Fibroblast of lung (primary cell): Measurements from ENCODE around the gene FANCI. TPM values are rescaled to one million over a fixed set of nuclear protein-coding genes. Genes with fewer than 3 reads are reported as not detected.
A peak's percentile ranks its signal among the peaks of the same experiment; 100 is the strongest.

ENCODE experiments used
- DNase-seq, 2 donors: peaks; one replicate each; pipeline versions ENCODE4 v3.0.0 to v3.0.0-alpha.2; 2010; ENCODE audit warnings: low read depth in 2 of 2
- H2AFZ ChIP-seq: 2 replicates; pipeline ENCODE4 v1.5.1; 2012; ENCODE audit warnings: low read length, control low read depth, inconsistent platforms
- H3K27ac ChIP-seq: 2 replicates; pipeline ENCODE4 v1.5.1; 2011; ENCODE audit warnings: low read length, control low read depth; ENCODE audit not compliant: insufficient read depth
- H3K27me3 ChIP-seq: 2 replicates; pipeline ENCODE4 v1.5.1; 2011; ENCODE audit warnings: mild to moderate bottlenecking, low read length; ENCODE audit not compliant: control insufficient read depth, insufficient read depth
- H3K36me3 ChIP-seq: 2 replicates; pipeline ENCODE4 v1.5.1; 2011; ENCODE audit warnings: low read length; ENCODE audit not compliant: control insufficient read depth, insufficient read depth
- H3K4me1 ChIP-seq: 2 replicates; pipeline ENCODE4 v1.5.1; 2011; ENCODE audit warnings: low read length; ENCODE audit not compliant: control insufficient read depth, insufficient read depth; ENCODE audit errors: extremely low read depth
- H3K4me2 ChIP-seq: 2 replicates; pipeline ENCODE4 v1.5.1; 2011; ENCODE audit warnings: low read length, control low read depth; ENCODE audit not compliant: insufficient read depth; ENCODE audit errors: extremely low read depth
- H3K4me3 ChIP-seq, 4 experiments: fragments of 200-600 bp in 1 of 4; sonication (generic) in 1 of 4; replicated peaks in 1 of 4; 2 replicates each; pipeline ENCODE4 v1.5.1; 2011 to 2016; ENCODE audit warnings: low read length in 4 of 4, low read depth in 3 of 4, mild to moderate bottlenecking in 3 of 4, control low read depth in 2 of 4, inconsistent platforms in 1 of 4, mixed read lengths in 1 of 4; ENCODE audit not compliant: insufficient read depth in 1 of 4; ENCODE audit errors: control extremely low read depth in 1 of 4
- H3K79me2 ChIP-seq: 2 replicates; pipeline ENCODE4 v1.5.1; 2012; ENCODE audit warnings: mild to moderate bottlenecking, low read length, inconsistent platforms; ENCODE audit not compliant: control insufficient read depth, insufficient read depth
- H3K9ac ChIP-seq: 2 replicates; pipeline ENCODE4 v1.5.1; 2011; ENCODE audit warnings: mild to moderate bottlenecking, low read length, control low read depth; ENCODE audit not compliant: insufficient read depth
- H3K9me3 ChIP-seq: 2 replicates; pipeline ENCODE4 v1.5.1; 2012; ENCODE audit warnings: low read depth, low read length; ENCODE audit not compliant: control insufficient read depth, insufficient read depth
- H4K20me1 ChIP-seq: 2 replicates; pipeline ENCODE4 v1.5.1; 2011; ENCODE audit warnings: low read length; ENCODE audit not compliant: control insufficient read depth, insufficient read depth; ENCODE audit errors: extremely low read depth
- CTCF ChIP-seq, 2 donors: IDR thresholded peaks in 1 of 2; conservative IDR thresholded peaks in 1 of 2; 1 replicate in 1 of 2; 2 replicates in 1 of 2; pipeline ENCODE4 v1.5.1; 2011 to 2012; ENCODE audit warnings: low read length in 2 of 2, control low read depth in 1 of 2, inconsistent platforms in 1 of 2, low read depth in 1 of 2, mild to moderate bottlenecking in 1 of 2
- EZH2 ChIP-seq: IDR thresholded peaks from 2 replicates; pipeline ENCODE4 v1.5.1; 2012; ENCODE audit warnings: low read length, control low read depth, mild to moderate bottlenecking; ENCODE audit errors: missing control alignments
- polyA plus RNA-seq, 2 donors: library from polyadenylated mRNA; depleted of rRNA in 1 of 2; stranded (reverse) in 1 of 2; unstranded in 1 of 2; fragments of >200 nt; gene quantifications; 2 replicates each; pipeline ENCODE4 v1.2.1, GENCODE V29; 2011 to 2012; ENCODE audit warnings: missing spikeins in 1 of 2
- total RNA-seq: library from RNA; depleted of rRNA; stranded (reverse); fragments of >200 nt; gene quantifications from 2 replicates; pipeline ENCODE4 v1.2.1, GENCODE V29; 2014

The FANCI gene
- total and polyA plus RNA-seq, 2 donors (not counting 1 experiment from before 2014, with no cell fraction given) = 12.6 to 13.4 TPM

DNA sequence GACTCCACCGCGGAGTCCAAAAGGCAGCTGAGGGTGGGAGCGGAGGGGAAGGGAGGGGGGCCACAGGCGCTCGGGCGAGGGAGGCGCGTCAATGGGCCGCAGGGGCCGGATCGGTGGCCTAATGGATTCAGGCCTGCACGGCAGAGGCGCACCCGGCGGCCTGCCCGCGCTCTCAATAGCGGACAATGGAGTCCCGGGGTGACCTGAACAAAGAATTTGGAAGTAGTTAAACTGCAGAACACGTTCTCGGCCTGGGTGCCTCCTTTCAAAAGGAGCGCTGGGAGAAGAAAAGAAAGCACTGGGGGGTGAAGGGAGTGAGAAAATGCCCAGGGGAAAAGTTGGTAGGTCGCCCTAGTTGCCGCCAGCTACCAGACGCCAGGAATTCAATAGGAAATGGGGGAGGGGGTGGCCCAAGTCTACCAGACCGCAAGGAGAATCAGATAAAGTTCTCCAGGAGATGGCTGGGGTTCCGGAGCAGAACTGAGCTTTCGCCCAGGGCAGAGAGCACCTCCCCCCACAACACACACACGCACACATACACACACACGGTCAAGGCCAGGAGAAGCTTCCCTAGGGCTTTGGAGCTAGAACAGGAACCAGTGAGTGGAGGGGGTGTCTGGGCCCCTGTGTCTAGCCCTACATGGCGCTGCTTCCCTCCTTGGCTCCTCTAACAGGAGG, 116.7 kb downstream of the FANCI start:
- Histone ChIP-seq H3K9ac (no peak overlapping the region), H3K27ac (no peak overlapping the region), H3K4me3 (no peak overlapping the region), H4K20me1 (no peaks in the 10 kb centered on the region), H3K27me3 (peaks cover 71% of the 10 kb centered on the region), H3K9me3 (no peaks in the 10 kb centered on the region), H3K4me2 (no peak overlapping the region), H3K4me1 (no peaks in the 10 kb centered on the region), H3K79me2 (no peaks in the 10 kb centered on the region), H3K36me3 (no peaks in the 10 kb centered on the region), H2AFZ (no peak overlapping the region)
- no peak for DNase-seq
- no peak for TF ChIP-seq CTCF (conservative IDR thresholded peaks at IDR 0.05 in 1 of 2, IDR thresholded peaks at IDR 0.05 in 1 of 2; ENCODE audit: low read depth in 1 of 2, low read length in 2 of 2)
- peak; percentile 82 for TF ChIP-seq EZH2

GRCh38 chr15:89361451-89362202, 117.8 kb downstream of the FANCI start:
- H3K9ac ChIP-seq = no peak overlapping the region
- no peak overlapping the region for H3K4me2 ChIP-seq
- H3K79me2 ChIP-seq = no peaks in the 10 kb centered on the region
- H3K9me3 ChIP-seq = no peaks in the 10 kb centered on the region
- TF ChIP-seq CTCF (conservative IDR thresholded peaks at IDR 0.05 in 1 of 2, IDR thresholded peaks at IDR 0.05 in 1 of 2; ENCODE audit: low read depth in 1 of 2, low read length in 2 of 2) = no peak
- TF ChIP-seq EZH2 = peak; percentile 87
- H4K20me1 ChIP-seq = no peaks in the 10 kb centered on the region
- DNase-seq = peak; percentile 55 to 64
- peaks cover 82% of the 10 kb centered on the region for H3K27me3 ChIP-seq
- H3K27ac ChIP-seq = no peak overlapping the region
- H2AFZ ChIP-seq = no peak overlapping the region
- no peaks in the 10 kb centered on the region for H3K4me1 ChIP-seq
- H3K4me3 ChIP-seq = no peak overlapping the region
- no peaks in the 10 kb centered on the region for H3K36me3 ChIP-seq

GRCh38 chr15:89362203-89363101, 118.7 kb downstream of the FANCI start:
- Histone ChIP-seq H4K20me1 (no peaks in the 10 kb centered on the region), H3K9me3 (no peaks in the 10 kb centered on the region), H3K4me2 (no peak overlapping the region), H3K4me1 (no peaks in the 10 kb centered on the region), H3K4me3 (no peak overlapping the region), H3K79me2 (no peaks in the 10 kb centered on the region), H3K27me3 (peaks cover 82% of the 10 kb centered on the region), H3K9ac (no peak overlapping the region), H2AFZ (no peak overlapping the region), H3K27ac (no peak overlapping the region), H3K36me3 (no peaks in the 10 kb centered on the region)
- peak; percentile 16 for TF ChIP-seq EZH2
- no peak for TF ChIP-seq CTCF (conservative IDR thresholded peaks at IDR 0.05 in 1 of 2, IDR thresholded peaks at IDR 0.05 in 1 of 2; ENCODE audit: low read depth in 1 of 2, low read length in 2 of 2)
- no peak for DNase-seq
